ENCODE data around the gene DAP3. TPM values are rescaled to one million over a fixed set of nuclear protein-coding genes. Genes with fewer than 3 reads are reported as not detected.

Gene DAP3
- total RNA-seq, 4 donors from 2014 or later = 73.5 to 131 (median 87.9) TPM

GRCh38 chr1:155645648-155646047 lies 43.2 kb upstream of the DAP3 start:
- H3K4me3 ChIP-seq = no peak overlapping the region
- DNase-seq (ENCODE audit: extremely low spot score) = no peak
- intact Hi-C loops (cut with DNase I) = no loop called here
- H3K27ac ChIP-seq (replicated peaks in 1 of 4) = peak overlapping the region in 1 of 4 donors; percentile 18
- H3K9me3 ChIP-seq = peaks cover 0 to 6% (median 2%) of the 10 kb centered on the region in 4 donors
- no peak for TF ChIP-seq EP300 (IDR thresholded peaks at IDR 0.05)
- H3K27me3 ChIP-seq = no peaks in the 10 kb centered on the region
- peaks cover 5 to 30% (median 26%) of the 10 kb centered on the region in 4 donors for H3K4me1 ChIP-seq
- H3K36me3 ChIP-seq = no peaks in the 10 kb centered on the region
- WGBS = 67% methylated on average over 6 of the region's 6 CpGs

- no peak for TF ChIP-seq POLR2AphosphoS5 (IDR thresholded peaks at IDR 0.05)
- TF ChIP-seq CTCF (IDR thresholded peaks at IDR 0.05) = no peak
- no peak for TF ChIP-seq POLR2A (IDR thresholded peaks at IDR 0.05; ENCODE audit: low read depth)
- no peak for TF ChIP-seq EP300 (IDR thresholded peaks at IDR 0.05)
- Histone ChIP-seq H3K27ac (replicated peaks in 1 of 4) (peak overlapping the region in 1 of 4 donors; percentile 18), H3K4me3 (no peak overlapping the region), H3K27me3 (no peaks in the 10 kb centered on the region), H3K36me3 (no peaks in the 10 kb centered on the region), H3K9me3 (peaks cover 0 to 6% (median 2%) of the 10 kb centered on the region in 4 donors), H3K4me1 (peaks cover 5 to 35% (median 30%) of the 10 kb centered on the region in 4 donors)
- 75% methylated on average over 2 of the region's 2 CpGs for WGBS
- intact Hi-C loops (cut with DNase I) = no loop called here
- DNase-seq (ENCODE audit: extremely low spot score) = no peak
Measured at GRCh38 chr1:155646307-155646706, 42.6 kb upstream of the DAP3 start.

- intact Hi-C loops (cut with DNase I) = no loop called here
- 44% methylated on average over 11 of the region's 11 CpGs for WGBS
- peaks cover 5 to 41% (median 36%) of the 10 kb centered on the region in 4 donors for H3K4me1 ChIP-seq
- H3K27ac ChIP-seq (replicated peaks in 1 of 4) = peak overlapping the region in 3 of 4 donors; percentile 47 to 57 (median 55)
- no peaks in the 10 kb centered on the region for H3K36me3 ChIP-seq
- no peak for DNase-seq (ENCODE audit: extremely low spot score)
- no peaks in the 10 kb centered on the region for H3K27me3 ChIP-seq
- H3K4me3 ChIP-seq = peak overlapping the region in 1 of 4 donors; percentile 14
- peak; percentile 35 to 52 (median 45) for TF ChIP-seq CTCF (IDR thresholded peaks at IDR 0.05)
- TF ChIP-seq POLR2A (IDR thresholded peaks at IDR 0.05; ENCODE audit: low read depth) = no peak
- TF ChIP-seq POLR2AphosphoS5 (IDR thresholded peaks at IDR 0.05) = peak; percentile 12 to 50
- peaks cover 0 to under 1% (median 0%) of the 10 kb centered on the region in 4 donors for H3K9me3 ChIP-seq
Measured at GRCh38 chr1:155648207-155649147, 40.4 kb upstream of the DAP3 start.

GRCh38 chr1:155649676-155650075 lies 39.2 kb upstream of the DAP3 start:
- H3K36me3 ChIP-seq = no peaks in the 10 kb centered on the region
- no peak overlapping the region for H3K4me3 ChIP-seq
- TF ChIP-seq POLR2A (IDR thresholded peaks at IDR 0.05; ENCODE audit: low read depth) = no peak
- no peak for TF ChIP-seq POLR2AphosphoS5 (IDR thresholded peaks at IDR 0.05)
- TF ChIP-seq CTCF (IDR thresholded peaks at IDR 0.05) = no peak
- TF ChIP-seq EP300 (IDR thresholded peaks at IDR 0.05) = no peak
- H3K27ac ChIP-seq (replicated peaks in 1 of 4) = no peak overlapping the region
- no peaks in the 10 kb centered on the region for H3K9me3 ChIP-seq
- intact Hi-C loops (cut with DNase I) = no loop called here
- H3K4me1 ChIP-seq = peaks cover 5 to 40% (median 36%) of the 10 kb centered on the region in 4 donors
- DNase-seq (ENCODE audit: extremely low spot score) = no peak
- H3K27me3 ChIP-seq = no peaks in the 10 kb centered on the region

- H3K9me3 ChIP-seq = no peaks in the 10 kb centered on the region
- TF ChIP-seq EP300 (IDR thresholded peaks at IDR 0.05) (no peak), POLR2AphosphoS5 (IDR thresholded peaks at IDR 0.05) (no peak), POLR2A (IDR thresholded peaks at IDR 0.05; ENCODE audit: low read depth) (no peak), CTCF (IDR thresholded peaks at IDR 0.05) (no peak)
- no peaks in the 10 kb centered on the region for H3K36me3 ChIP-seq
- no peaks in the 10 kb centered on the region for H3K27me3 ChIP-seq
- no peak overlapping the region for H3K27ac ChIP-seq (replicated peaks in 1 of 4)
- WGBS = 90% methylated on average over 7 of the region's 7 CpGs
- H3K4me1 ChIP-seq = peaks cover 5 to 34% (median 31%) of the 10 kb centered on the region in 4 donors
- intact Hi-C loops (cut with DNase I) = no loop called here
- DNase-seq (ENCODE audit: extremely low spot score) = no peak
- no peak overlapping the region for H3K4me3 ChIP-seq
Measured at GRCh38 chr1:155650231-155650757, 38.6 kb upstream of the DAP3 start.
